GM12891 (cell line): ENCODE measurements around the gene LRMDA.

Experiments used
- POLR2A ChIP-seq: IDR thresholded peaks from 2 replicates; pipeline ENCODE4 v1.6.1; 2011; ENCODE audit warnings: low read depth, low read length, control low read depth
- POLR2AphosphoS5 ChIP-seq: IDR thresholded peaks from 2 replicates; pipeline ENCODE4 v1.6.1; 2011; ENCODE audit warnings: low read depth, low read length, control low read depth
- TAF1 ChIP-seq: IDR thresholded peaks from 2 replicates; pipeline ENCODE4 v1.6.1; 2011; ENCODE audit warnings: low read depth, low read length, control low read depth

DNA sequence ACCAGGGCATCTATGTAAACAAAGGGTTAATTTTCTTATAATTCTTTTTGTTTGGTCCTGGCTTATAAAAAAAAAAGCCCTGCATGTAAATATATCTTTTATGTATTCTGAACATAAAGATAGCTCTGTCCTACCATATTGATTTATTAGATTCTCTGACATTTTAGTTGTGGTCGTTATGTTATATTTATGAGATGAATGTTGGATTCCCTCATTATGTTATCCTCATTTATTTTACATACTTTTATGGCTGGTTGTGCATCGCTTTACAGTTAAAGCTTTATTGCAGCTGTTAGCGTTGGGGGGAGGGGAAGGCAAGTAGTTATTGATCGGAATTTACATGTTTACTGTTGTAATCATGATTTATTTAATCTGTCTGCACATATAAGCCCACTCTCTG, 431.5 kb downstream of the LRMDA start:
- TF ChIP-seq TAF1 (no peak), POLR2A (no peak), POLR2AphosphoS5 (no peak)
